SJSA1 (cell line): Measurements from ENCODE around the gene LRRC61. TPM values are rescaled to one million over a fixed set of nuclear protein-coding genes. Genes with fewer than 3 reads are reported as not detected.
"Not testable (repeated sequence)": the region's sequence is repeated elsewhere in the genome, so short reads cannot be mapped to it uniquely, and the experiment has no call there.

Experiments used
- DNase-seq, 2 experiments: peaks; one replicate each; pipeline ENCODE4 v3.0.0-alpha.2; 2015 to 2020; ENCODE audit warnings: low spot score in 2 of 2, low read depth in 1 of 2
- H3K27ac ChIP-seq: fragments of 250-450 bp; sonication (Bioruptor Pico); 2 replicates; pipeline ENCODE4 v1.5.1; 2020; ENCODE audit warnings: mild to moderate bottlenecking, moderate library complexity
- H3K27me3 ChIP-seq: fragments of 250-450 bp; sonication (Bioruptor Pico); replicated peaks from 2 replicates; pipeline ENCODE4 v1.5.1; 2020; ENCODE audit warnings: mild to moderate bottlenecking, moderate library complexity
- H3K36me3 ChIP-seq: fragments of 250-450 bp; sonication (Bioruptor Pico); 2 replicates; pipeline ENCODE4 v1.5.1; 2020; ENCODE audit warnings: mild to moderate bottlenecking
- H3K4me1 ChIP-seq: fragments of 250-450 bp; sonication (Bioruptor Pico); replicated peaks from 2 replicates; pipeline ENCODE4 v1.6.1; 2021; ENCODE audit warnings: mild to moderate bottlenecking
- H3K4me3 ChIP-seq: fragments of 250-450 bp; sonication (Bioruptor Pico); 2 replicates; pipeline ENCODE4 v1.5.1; 2020; ENCODE audit warnings: mild to moderate bottlenecking
- H3K9me3 ChIP-seq: fragments of 250-450 bp; sonication (Bioruptor Pico); replicated peaks from 2 replicates; pipeline ENCODE4 v1.5.1; 2020; ENCODE audit warnings: mild to moderate bottlenecking
- total RNA-seq: library from RNA; depleted of rRNA; stranded (reverse); fragments of >200 nt; shearing (Covaris generic); gene quantifications from 2 replicates; pipeline ENCODE4 v1.2.3, GENCODE V29; 2014

Gene LRRC61
- total RNA-seq, 1 experiment from 2014 or later = not detected

GRCh38 chr7:150297978-150298377 lies 25.2 kb upstream of the LRRC61 start:
- not testable (repeated sequence) for H3K27ac ChIP-seq, H3K36me3 ChIP-seq, H3K4me1 ChIP-seq, H3K9me3 ChIP-seq, DNase-seq, H3K4me3 ChIP-seq, H3K27me3 ChIP-seq

GRCh38 chr7:150302908-150303310 lies 20.2 kb upstream of the LRRC61 start:
- not testable (repeated sequence) for H3K4me1 ChIP-seq, H3K27me3 ChIP-seq, H3K4me3 ChIP-seq, DNase-seq, H3K9me3 ChIP-seq, H3K27ac ChIP-seq, H3K36me3 ChIP-seq

- not testable (repeated sequence) for H3K9me3 ChIP-seq, H3K36me3 ChIP-seq, H3K4me1 ChIP-seq, H3K27ac ChIP-seq, H3K4me3 ChIP-seq, H3K27me3 ChIP-seq, DNase-seq
Measured at GRCh38 chr7:150304499-150305258, 18.5 kb upstream of the LRRC61 start.

GRCh38 chr7:150305259-150305902 lies 17.8 kb upstream of the LRRC61 start:
- not testable (repeated sequence) for H3K27ac ChIP-seq, H3K9me3 ChIP-seq, H3K4me1 ChIP-seq, DNase-seq, H3K27me3 ChIP-seq, H3K4me3 ChIP-seq, H3K36me3 ChIP-seq

- H3K27me3 ChIP-seq, DNase-seq, H3K9me3 ChIP-seq, H3K27ac ChIP-seq, H3K36me3 ChIP-seq, H3K4me3 ChIP-seq, H3K4me1 ChIP-seq: not testable (repeated sequence)
Measured at GRCh38 chr7:150305903-150306284, 17.3 kb upstream of the LRRC61 start.

GRCh38 chr7:150306377-150306776 lies 16.8 kb upstream of the LRRC61 start:
- H3K27me3 ChIP-seq, H3K4me1 ChIP-seq, H3K4me3 ChIP-seq, H3K36me3 ChIP-seq, DNase-seq, H3K27ac ChIP-seq, H3K9me3 ChIP-seq: not testable (repeated sequence)

GRCh38 chr7:150307129-150307528 lies 16.0 kb upstream of the LRRC61 start:
- no peak for DNase-seq
- peaks cover under 1% of the 10 kb centered on the region; the same call in 1 of the 2 replicates for H3K4me1 ChIP-seq

GRCh38 chr7:150307904-150308303 lies 15.3 kb upstream of the LRRC61 start:
- Histone ChIP-seq H3K4me3 (no peak overlapping the region), H3K9me3 (no peaks in the 10 kb centered on the region), H3K27ac (no peak overlapping the region), H3K27me3 (no peaks in the 10 kb centered on the region), H3K36me3 (no peaks in the 10 kb centered on the region), H3K4me1 (peaks cover 4% of the 10 kb centered on the region)
- DNase-seq = no peak

More at GRCh38 chr7:150307129-150307528, 16.0 kb upstream of the LRRC61 start:
- no peaks in the 10 kb centered on the region for H3K36me3 ChIP-seq
- H3K27me3 ChIP-seq = no peaks in the 10 kb centered on the region
- H3K27ac ChIP-seq = no peak overlapping the region
- H3K4me3 ChIP-seq = no peak overlapping the region
- H3K9me3 ChIP-seq = no peaks in the 10 kb centered on the region

- peaks cover 10% of the 10 kb centered on the region for H3K4me1 ChIP-seq
- H3K27me3 ChIP-seq = no peaks in the 10 kb centered on the region
- H3K9me3 ChIP-seq = no peaks in the 10 kb centered on the region
- no peak for DNase-seq
- H3K4me3 ChIP-seq = no peak overlapping the region
- no peaks in the 10 kb centered on the region for H3K36me3 ChIP-seq
- H3K27ac ChIP-seq = no peak overlapping the region
Measured at GRCh38 chr7:150308575-150308974, 14.6 kb upstream of the LRRC61 start.

GRCh38 chr7:150311146-150311545 lies 12.0 kb upstream of the LRRC61 start:
- Histone ChIP-seq H3K9me3 (no peaks in the 10 kb centered on the region), H3K27me3 (no peaks in the 10 kb centered on the region), H3K4me1 (peaks cover 10% of the 10 kb centered on the region), H3K4me3 (no peak overlapping the region), H3K27ac (no peak overlapping the region), H3K36me3 (no peaks in the 10 kb centered on the region)
- DNase-seq = no peak

- no peak overlapping the region for H3K4me3 ChIP-seq
- no peaks in the 10 kb centered on the region for H3K9me3 ChIP-seq
- DNase-seq = no peak
- no peak overlapping the region for H3K27ac ChIP-seq
- no peaks in the 10 kb centered on the region for H3K36me3 ChIP-seq
- peaks cover 10% of the 10 kb centered on the region for H3K4me1 ChIP-seq
- no peaks in the 10 kb centered on the region for H3K27me3 ChIP-seq
Measured at GRCh38 chr7:150311711-150312110, 11.4 kb upstream of the LRRC61 start.

GRCh38 chr7:150312649-150313366 lies 10.3 kb upstream of the LRRC61 start:
- H3K36me3 ChIP-seq, H3K9me3 ChIP-seq, H3K4me3 ChIP-seq, H3K27me3 ChIP-seq: not testable (repeated sequence)
- DNase-seq = peak in 1 of 2 experiments; percentile 24
- Histone ChIP-seq H3K27ac (0 out of 2 replicates have a peak overlapping the region, but pooled peaks have one; percentile 40), H3K4me1 (peaks cover 10% of the 10 kb centered on the region)

GRCh38 chr7:150313367-150313809 lies 9.8 kb upstream of the LRRC61 start:
- no peak for DNase-seq
- Histone ChIP-seq H3K4me1 (peaks cover 10% of the 10 kb centered on the region), H3K27me3 (no peaks in the 10 kb centered on the region), H3K9me3 (no peaks in the 10 kb centered on the region), H3K4me3 (no peak overlapping the region), H3K27ac (0 out of 2 replicates have a peak overlapping the region, but pooled peaks have one; percentile 40), H3K36me3 (no peaks in the 10 kb centered on the region)

GRCh38 chr7:150313870-150314269 lies 9.3 kb upstream of the LRRC61 start:
- Histone ChIP-seq H3K36me3 (no peaks in the 10 kb centered on the region), H3K27ac (no peak overlapping the region), H3K4me3 (no peak overlapping the region), H3K9me3 (no peaks in the 10 kb centered on the region), H3K27me3 (no peaks in the 10 kb centered on the region), H3K4me1 (peaks cover 10% of the 10 kb centered on the region)
- DNase-seq = no peak
